ENCODE data around the gene CMTM3. TPM values are rescaled to one million over a fixed set of nuclear protein-coding genes. Genes with fewer than 3 reads are reported as not detected.
"Not testable (repeated sequence)": the region's sequence is repeated elsewhere in the genome, so short reads cannot be mapped to it uniquely, and the experiment has no call there.

The CMTM3 gene
- total RNA-seq, 1 donor from 2014 or later: 89.2 TPM

DNA sequence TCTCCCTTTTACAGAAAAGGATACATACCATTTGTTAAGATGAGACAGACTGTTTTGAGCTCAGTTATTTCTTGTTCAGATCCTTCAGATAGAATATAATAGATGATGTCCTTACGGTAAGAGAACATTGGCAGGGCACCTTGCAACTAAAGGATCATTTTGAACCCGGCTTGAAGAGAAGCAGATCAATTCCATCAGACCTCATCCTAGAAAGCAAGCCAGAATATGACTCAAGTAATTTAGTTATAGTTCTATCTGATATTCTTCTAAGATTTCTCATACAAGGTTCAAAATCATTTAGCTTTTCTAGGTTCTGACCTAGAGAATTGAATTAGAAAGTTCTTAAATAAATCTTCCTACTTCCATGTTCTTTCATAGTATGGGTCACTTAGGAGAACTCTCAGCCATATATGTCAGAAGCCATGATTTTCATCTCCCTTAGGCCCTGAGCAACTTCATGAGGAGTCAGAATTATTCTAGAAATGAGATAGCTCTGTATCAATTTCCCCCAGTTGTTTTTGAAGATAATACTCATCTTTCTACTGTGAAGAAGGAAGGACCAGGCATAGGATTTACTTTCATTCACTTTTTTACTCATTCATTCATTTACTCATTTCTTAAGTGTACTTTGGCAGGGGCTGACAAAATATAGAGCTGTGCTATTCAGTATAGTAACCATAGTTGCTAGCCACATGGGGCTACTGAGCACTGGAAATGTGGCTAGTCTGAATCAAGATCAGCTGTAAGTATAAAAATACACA lies 40.8 kb upstream of the CMTM3 start:
- Mint-ChIP-seq H3K9me3 (no peaks in the 10 kb centered on the region), H3K4me3 (no peak overlapping the region), H3K27ac (ENCODE audit: unreplicated experiment) (no peak overlapping the region), H3K4me1 (peaks cover 10% of the 10 kb centered on the region), H3K27me3 (ENCODE audit: low read depth) (no peaks in the 10 kb centered on the region), H3K36me3 (ENCODE audit: low read depth) (peaks cover 18% of the 10 kb centered on the region)
- TF ChIP-seq, protein P1, sequence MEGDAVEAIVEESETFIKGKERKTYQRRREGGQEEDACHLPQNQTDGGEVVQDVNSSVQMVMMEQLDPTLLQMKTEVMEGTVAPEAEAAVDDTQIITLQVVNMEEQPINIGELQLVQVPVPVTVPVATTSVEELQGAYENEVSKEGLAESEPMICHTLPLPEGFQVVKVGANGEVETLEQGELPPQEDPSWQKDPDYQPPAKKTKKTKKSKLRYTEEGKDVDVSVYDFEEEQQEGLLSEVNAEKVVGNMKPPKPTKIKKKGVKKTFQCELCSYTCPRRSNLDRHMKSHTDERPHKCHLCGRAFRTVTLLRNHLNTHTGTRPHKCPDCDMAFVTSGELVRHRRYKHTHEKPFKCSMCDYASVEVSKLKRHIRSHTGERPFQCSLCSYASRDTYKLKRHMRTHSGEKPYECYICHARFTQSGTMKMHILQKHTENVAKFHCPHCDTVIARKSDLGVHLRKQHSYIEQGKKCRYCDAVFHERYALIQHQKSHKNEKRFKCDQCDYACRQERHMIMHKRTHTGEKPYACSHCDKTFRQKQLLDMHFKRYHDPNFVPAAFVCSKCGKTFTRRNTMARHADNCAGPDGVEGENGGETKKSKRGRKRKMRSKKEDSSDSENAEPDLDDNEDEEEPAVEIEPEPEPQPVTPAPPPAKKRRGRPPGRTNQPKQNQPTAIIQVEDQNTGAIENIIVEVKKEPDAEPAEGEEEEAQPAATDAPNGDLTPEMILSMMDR (conservative IDR thresholded peaks at IDR 0.05): no peak
- DNase-seq (ENCODE audit: low read depth, low spot score): no peak

DNA sequence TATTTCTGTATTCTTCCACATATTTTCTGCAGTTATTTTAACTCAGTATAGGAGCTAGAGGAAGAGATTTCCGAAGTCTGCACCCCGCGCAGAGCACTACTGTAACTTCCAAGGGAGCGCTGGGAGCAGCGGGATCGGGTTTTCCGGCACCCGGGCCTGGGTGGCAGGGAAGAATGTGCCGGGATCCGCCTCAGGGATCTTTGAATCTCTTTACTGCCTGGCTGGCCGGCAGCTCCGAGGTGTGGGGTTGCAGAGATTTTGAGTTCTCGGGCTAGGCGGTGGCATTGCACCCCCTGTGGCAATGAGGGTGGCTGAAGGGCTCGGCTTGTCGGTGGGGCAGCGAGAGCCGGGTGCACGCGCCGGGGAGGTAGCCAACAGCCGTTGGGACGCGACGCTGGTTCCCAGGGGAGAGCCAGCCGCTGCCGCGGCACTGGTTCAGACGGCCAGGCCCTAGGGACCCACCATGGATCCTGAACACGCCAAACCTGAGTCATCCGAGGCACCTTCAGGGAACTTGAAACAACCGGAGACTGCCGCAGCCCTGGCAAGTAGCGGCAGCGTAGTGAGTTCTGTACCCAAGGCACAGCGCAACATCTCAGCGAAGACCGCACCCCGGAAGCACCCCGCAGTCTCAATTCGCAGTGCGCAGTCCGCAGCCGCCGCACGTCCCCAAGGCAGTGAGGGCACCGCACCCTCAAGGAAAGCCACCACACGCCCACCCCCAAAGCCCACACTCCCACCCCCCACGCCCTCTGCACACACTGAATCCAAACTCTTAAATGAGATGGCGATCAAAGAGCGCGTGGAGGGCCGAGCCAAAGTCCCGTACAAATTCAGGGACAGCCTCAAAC lies 38.2 kb upstream of the CMTM3 start, which contains the start of gene CMTM1:
Gene CMTM1 (plus strand): TSS at position 389 of the 851 bp plus-strand sequence. CDS start 75 bp downstream, at position 464.
- no peak within 1 kb of the TSS for H3K27ac Mint-ChIP-seq (ENCODE audit: unreplicated experiment)
- DNase-seq (ENCODE audit: low read depth, low spot score): no peak
- no peaks in the 10 kb centered on the region for H3K9me3 Mint-ChIP-seq
- H3K36me3 Mint-ChIP-seq (ENCODE audit: low read depth): peaks cover 14% of the 10 kb centered on the region
- TF ChIP-seq, protein P1 (conservative IDR thresholded peaks at IDR 0.05): no peak
- H3K27me3 Mint-ChIP-seq (ENCODE audit: low read depth): no peaks in the 10 kb centered on the region
- H3K4me1 Mint-ChIP-seq: no peaks in the 10 kb centered on the region
- no peak within 1 kb of the TSS for H3K4me3 Mint-ChIP-seq

DNA sequence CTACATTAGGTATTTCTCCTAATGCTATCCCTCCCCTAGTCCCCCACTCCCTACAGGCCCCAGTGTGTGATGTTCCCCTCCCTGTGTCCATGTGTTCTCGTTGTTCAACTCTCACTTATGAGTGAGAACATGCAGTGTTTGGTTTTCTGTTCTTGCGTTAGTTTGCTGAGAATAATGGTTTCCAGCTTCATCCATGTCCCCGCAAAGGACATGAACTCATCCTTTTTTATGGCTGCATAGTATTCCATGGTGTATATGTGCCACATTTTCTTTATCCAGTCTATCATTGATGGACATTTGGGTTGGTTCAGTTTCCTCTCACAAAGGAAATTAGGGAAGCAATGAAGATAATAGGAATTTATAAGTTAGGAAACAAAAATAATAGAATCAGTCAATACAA lies 37.2 kb upstream of the CMTM3 start:
- H3K4me3 Mint-ChIP-seq; H3K4me1 Mint-ChIP-seq; H3K27me3 Mint-ChIP-seq (ENCODE audit: low read depth); H3K27ac Mint-ChIP-seq (ENCODE audit: unreplicated experiment); DNase-seq (ENCODE audit: low read depth, low spot score); H3K9me3 Mint-ChIP-seq: not testable (repeated sequence)
- peaks cover 14% of the 10 kb centered on the region for H3K36me3 Mint-ChIP-seq (ENCODE audit: low read depth)

DNA sequence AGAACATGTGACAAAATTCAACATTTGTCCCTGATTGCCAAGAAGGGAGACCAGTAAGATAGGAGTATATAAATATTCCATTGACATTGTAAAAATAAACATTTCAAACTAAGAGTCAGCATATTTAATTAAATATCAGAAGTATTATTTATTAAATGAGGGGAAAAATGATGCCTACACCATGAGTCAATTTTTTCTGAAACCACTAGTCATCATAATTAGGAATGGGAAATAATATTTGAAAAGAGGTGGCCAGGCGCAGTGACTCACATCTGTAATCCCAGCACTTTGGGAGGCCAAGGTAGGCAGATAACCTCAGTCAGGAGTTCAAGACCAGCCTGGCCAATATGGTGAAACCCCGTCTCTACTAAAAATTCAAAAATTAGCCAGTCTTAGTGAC lies 36.1 kb upstream of the CMTM3 start:
- H3K27ac Mint-ChIP-seq (ENCODE audit: unreplicated experiment): no peak overlapping the region
- H3K27me3 Mint-ChIP-seq (ENCODE audit: low read depth): no peaks in the 10 kb centered on the region
- peaks cover 14% of the 10 kb centered on the region for H3K36me3 Mint-ChIP-seq (ENCODE audit: low read depth)
- H3K9me3 Mint-ChIP-seq: no peaks in the 10 kb centered on the region
- TF ChIP-seq, protein P1 (conservative IDR thresholded peaks at IDR 0.05): no peak
- H3K4me1 Mint-ChIP-seq: no peaks in the 10 kb centered on the region
- H3K4me3 Mint-ChIP-seq: no peak overlapping the region
- no peak for DNase-seq (ENCODE audit: low read depth, low spot score)

DNA sequence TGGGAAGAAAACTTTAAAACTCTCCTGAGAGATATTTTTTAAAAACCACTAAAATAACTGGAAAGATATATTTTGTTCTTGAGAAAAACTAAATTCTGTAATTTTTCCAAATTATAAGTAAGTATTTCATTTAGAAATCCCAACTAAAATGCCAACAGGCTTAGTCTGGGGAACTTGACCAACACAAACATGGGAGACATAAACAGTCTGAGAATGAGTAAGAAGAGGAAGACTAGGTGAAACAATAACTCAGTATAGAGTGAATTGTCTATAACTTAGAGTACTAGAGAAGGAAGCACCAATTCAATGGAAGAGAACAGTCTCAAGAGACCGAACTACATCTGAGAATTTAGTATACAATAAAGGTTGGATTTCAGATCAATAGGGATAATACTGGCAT lies 35.4 kb upstream of the CMTM3 start:
- H3K4me3 Mint-ChIP-seq: no peak overlapping the region
- TF ChIP-seq, protein P1 (conservative IDR thresholded peaks at IDR 0.05): no peak
- no peaks in the 10 kb centered on the region for H3K4me1 Mint-ChIP-seq
- peaks cover 12% of the 10 kb centered on the region for H3K36me3 Mint-ChIP-seq (ENCODE audit: low read depth)
- no peaks in the 10 kb centered on the region for H3K9me3 Mint-ChIP-seq
- H3K27ac Mint-ChIP-seq (ENCODE audit: unreplicated experiment): no peak overlapping the region
- no peak for DNase-seq (ENCODE audit: low read depth, low spot score)
- no peaks in the 10 kb centered on the region for H3K27me3 Mint-ChIP-seq (ENCODE audit: low read depth)
